ENCODE results near the gene ZMYND19.
"Not testable (repeated sequence)": the region's sequence is repeated elsewhere in the genome, so short reads cannot be mapped to it uniquely, and the experiment has no call there.

Gene ZMYND19

DNA sequence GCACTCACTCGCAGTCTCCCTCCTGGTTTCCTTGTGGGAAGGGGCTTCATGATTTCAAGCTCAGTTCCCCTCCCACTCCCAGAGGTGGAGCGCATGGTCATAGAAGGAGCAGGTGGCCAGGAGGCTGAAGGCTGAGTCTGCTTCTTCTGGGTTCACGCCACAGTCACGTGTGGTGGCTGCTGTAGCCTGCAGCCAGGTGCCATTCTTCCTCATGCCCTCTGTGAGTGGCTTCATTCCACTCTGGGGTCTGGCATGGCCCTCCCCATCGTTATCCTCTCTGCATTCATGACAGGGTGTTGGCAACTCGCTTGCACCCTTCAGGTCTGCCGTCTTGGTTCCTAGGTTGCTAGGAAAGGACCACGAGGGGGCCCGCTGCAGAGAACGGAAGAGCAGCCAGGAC lies 35.1 kb downstream of the ZMYND19 start:
- H2AFZ ChIP-seq (ENCODE audit: low read length, unreplicated experiment): no peak overlapping the region
- H3K36me3 ChIP-seq (ENCODE audit: insufficient read depth, low read length): peaks cover 6% of the 10 kb centered on the region; the same call in 1 of the 2 replicates
- no peak overlapping the region for H3K4me3 ChIP-seq (ENCODE audit: low read depth, low read length)
- H3K27ac ChIP-seq (ENCODE audit: low read depth, low read length): no peak overlapping the region
- peaks cover 5% of the 10 kb centered on the region for H3K4me1 ChIP-seq (ENCODE audit: control insufficient read depth, insufficient read depth, low read length, unreplicated experiment)
- H3K27me3 ChIP-seq (ENCODE audit: insufficient read depth, low read length): no peaks in the 10 kb centered on the region
- peaks cover 7% of the 10 kb centered on the region for H3K79me2 ChIP-seq (ENCODE audit: control insufficient read depth, insufficient read depth, low read length, unreplicated experiment)

DNA sequence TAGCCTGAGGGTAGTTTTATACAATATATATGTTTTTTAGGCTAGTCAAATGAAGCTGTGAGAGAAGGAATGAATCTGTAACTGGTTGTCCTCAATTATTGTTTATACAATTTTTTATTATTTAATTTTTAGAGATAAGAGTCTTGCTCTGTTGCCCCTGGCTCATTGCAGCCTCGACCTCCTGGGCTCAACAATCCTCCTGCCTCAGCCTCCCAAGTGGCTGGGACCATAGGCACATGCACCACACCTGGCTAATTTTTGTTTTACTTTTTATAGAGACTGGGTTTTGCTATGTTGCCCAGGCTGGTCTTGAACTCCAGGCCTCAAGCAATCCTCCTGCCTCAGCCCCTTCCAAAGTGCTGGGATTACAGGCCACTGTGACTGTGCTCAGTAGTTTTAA lies 36.0 kb downstream of the ZMYND19 start:
- H3K79me2 ChIP-seq (ENCODE audit: control insufficient read depth, insufficient read depth, low read length, unreplicated experiment): peaks cover 7% of the 10 kb centered on the region
- H3K27ac ChIP-seq (ENCODE audit: low read depth, low read length): no peak overlapping the region
- no peak overlapping the region for H2AFZ ChIP-seq (ENCODE audit: low read length, unreplicated experiment)
- H3K4me3 ChIP-seq (ENCODE audit: low read depth, low read length): no peak overlapping the region
- H3K4me1 ChIP-seq (ENCODE audit: control insufficient read depth, insufficient read depth, low read length, unreplicated experiment): peaks cover 5% of the 10 kb centered on the region
- H3K36me3 ChIP-seq (ENCODE audit: insufficient read depth, low read length): peaks cover 6% of the 10 kb centered on the region; the same call in 1 of the 2 replicates
- H3K27me3 ChIP-seq (ENCODE audit: insufficient read depth, low read length): no peaks in the 10 kb centered on the region

DNA sequence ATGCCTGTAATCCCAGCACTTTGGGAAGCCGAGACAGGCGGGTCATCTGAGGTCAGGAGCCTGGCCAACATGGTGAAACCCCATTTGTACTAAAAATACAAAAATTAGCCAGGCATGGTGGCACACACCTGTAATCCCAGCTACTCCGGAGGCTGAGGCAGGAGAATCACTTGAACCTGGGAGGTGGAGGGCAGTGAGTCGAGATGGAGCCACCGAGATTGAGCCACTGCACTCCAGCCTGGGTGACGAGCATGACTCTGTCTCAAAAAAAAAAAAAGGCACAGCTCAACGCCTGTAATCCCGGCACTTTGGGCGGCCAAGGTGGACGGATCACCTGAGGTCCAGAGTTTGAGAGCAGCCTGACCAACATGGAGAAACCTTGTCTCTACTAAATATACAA lies 36.7 kb downstream of the ZMYND19 start:
- H3K79me2 ChIP-seq (ENCODE audit: control insufficient read depth, insufficient read depth, low read length, unreplicated experiment); H3K4me1 ChIP-seq (ENCODE audit: control insufficient read depth, insufficient read depth, low read length, unreplicated experiment); H3K27ac ChIP-seq (ENCODE audit: low read depth, low read length); H2AFZ ChIP-seq (ENCODE audit: low read length, unreplicated experiment); H3K27me3 ChIP-seq (ENCODE audit: insufficient read depth, low read length); H3K4me3 ChIP-seq (ENCODE audit: low read depth, low read length); H3K36me3 ChIP-seq (ENCODE audit: insufficient read depth, low read length): not testable (repeated sequence)

DNA sequence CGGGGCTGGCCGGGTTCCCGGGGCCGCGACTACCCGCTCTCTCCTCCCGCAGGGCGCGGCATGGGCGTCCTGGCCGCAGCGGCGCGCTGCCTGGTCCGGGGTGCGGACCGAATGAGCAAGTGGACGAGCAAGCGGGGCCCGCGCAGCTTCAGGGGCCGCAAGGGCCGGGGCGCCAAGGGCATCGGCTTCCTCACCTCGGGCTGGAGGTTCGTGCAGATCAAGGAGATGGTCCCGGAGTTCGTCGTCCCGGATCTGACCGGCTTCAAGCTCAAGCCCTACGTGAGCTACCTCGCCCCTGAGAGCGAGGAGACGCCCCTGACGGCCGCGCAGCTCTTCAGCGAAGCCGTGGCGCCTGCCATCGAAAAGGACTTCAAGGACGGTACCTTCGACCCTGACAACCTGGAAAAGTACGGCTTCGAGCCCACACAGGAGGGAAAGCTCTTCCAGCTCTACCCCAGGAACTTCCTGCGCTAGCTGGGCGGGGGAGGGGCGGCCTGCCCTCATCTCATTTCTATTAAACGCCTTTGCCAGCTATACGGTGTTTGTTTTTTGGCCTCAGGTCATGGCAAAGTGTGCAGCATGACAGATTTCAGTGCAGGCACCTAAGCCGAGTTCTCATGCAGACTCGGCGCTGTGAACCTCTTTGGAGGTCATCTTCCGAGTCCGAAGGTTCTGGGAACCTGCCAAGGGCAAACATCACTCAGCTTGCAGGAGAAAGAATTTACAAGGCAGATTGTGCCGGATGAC lies 38.1 kb downstream of the ZMYND19 start:
- H3K79me2 ChIP-seq (ENCODE audit: control insufficient read depth, insufficient read depth, low read length, unreplicated experiment): peaks cover 7% of the 10 kb centered on the region
- H2AFZ ChIP-seq (ENCODE audit: low read length, unreplicated experiment): peak overlapping the region; percentile 93
- H3K4me3 ChIP-seq (ENCODE audit: low read depth, low read length): peak overlapping the region; percentile 86
- H3K4me1 ChIP-seq (ENCODE audit: control insufficient read depth, insufficient read depth, low read length, unreplicated experiment): peaks cover 5% of the 10 kb centered on the region
- 0 out of 2 replicates have a peak overlapping the region, but pooled peaks have one; percentile 1 for H3K27ac ChIP-seq (ENCODE audit: low read depth, low read length)
- no peaks in the 10 kb centered on the region for H3K27me3 ChIP-seq (ENCODE audit: insufficient read depth, low read length)
- no peaks in the 10 kb centered on the region for H3K36me3 ChIP-seq (ENCODE audit: insufficient read depth, low read length)

DNA sequence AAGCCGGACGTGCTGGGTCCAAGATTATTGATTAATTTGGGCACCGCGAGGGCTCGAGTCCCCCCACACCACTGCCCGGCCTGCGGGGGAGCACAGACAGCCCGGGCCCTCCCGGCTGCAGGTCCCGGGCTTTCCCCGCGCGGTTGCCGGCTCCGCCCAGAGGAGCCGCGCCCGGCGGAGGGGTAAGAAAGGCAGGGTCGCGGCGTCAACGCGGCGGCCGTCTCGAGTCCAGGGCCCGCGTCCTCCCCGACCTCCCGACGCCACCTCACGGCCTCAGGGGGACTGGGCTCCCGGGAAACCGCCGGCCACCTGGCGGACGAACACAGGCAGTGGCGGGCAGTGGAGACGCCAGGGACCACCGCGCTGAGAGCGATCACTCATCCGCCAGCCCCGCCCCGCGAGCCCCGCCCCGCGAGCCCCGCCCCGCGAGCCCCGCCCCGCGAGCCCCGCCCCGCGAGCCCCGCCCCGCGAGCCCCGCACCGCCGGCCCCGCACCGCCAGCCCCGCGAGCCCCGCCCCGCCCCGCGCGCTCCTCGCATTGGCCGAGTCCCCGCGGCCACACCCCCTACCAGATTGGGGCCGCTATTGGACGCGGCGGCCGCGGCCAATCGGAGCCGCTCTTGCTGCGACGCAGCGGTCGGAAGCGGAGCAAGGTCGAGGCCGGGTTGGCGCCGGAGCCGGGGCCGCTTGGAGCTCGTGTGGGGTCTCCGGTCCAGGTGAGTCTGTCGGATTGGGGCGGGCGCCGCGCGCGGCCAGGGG lies 38.9 kb downstream of the ZMYND19 start, which contains the start of gene MRPL41:
Gene MRPL41 (plus strand): TSS at position 616 of the 758 bp plus-strand sequence. CDS start 203 bp downstream, outside the sequence.
- H3K27ac ChIP-seq (ENCODE audit: low read depth, low read length): 0 out of 2 replicates have a peak within 1 kb of the TSS, but pooled peaks have one; percentile 1
- peaks cover 5% of the 10 kb centered on the region for H3K4me1 ChIP-seq (ENCODE audit: control insufficient read depth, insufficient read depth, low read length, unreplicated experiment)
- peak within 1 kb of the TSS; percentile 93 for H2AFZ ChIP-seq (ENCODE audit: low read length, unreplicated experiment)
- peak within 1 kb of the TSS; percentile 86 for H3K4me3 ChIP-seq (ENCODE audit: low read depth, low read length)
- H3K27me3 ChIP-seq (ENCODE audit: insufficient read depth, low read length): no peaks in the 10 kb centered on the region
- no peaks in the 10 kb centered on the region for H3K36me3 ChIP-seq (ENCODE audit: insufficient read depth, low read length)
- peaks cover 7% of the 10 kb centered on the region for H3K79me2 ChIP-seq (ENCODE audit: control insufficient read depth, insufficient read depth, low read length, unreplicated experiment)

DNA sequence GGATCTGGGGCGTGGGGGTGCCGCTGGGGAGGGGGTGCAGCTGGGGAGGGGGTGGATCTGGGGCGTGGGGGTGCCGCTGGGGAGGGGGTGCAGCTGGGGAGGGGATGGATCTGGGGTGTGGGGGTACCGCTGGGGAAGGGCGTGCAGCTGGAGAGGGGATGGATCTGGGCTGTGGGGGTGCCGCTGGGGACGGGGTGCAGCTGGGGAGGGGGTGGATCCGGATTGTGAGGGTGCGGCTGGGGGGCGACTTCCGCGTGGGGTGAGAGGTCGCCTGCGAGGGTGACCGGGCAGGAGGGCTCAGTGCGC lies 39.4 kb downstream of the ZMYND19 start:
- not testable (repeated sequence) for H3K36me3 ChIP-seq (ENCODE audit: insufficient read depth, low read length); H3K79me2 ChIP-seq (ENCODE audit: control insufficient read depth, insufficient read depth, low read length, unreplicated experiment); H3K27me3 ChIP-seq (ENCODE audit: insufficient read depth, low read length); H3K4me1 ChIP-seq (ENCODE audit: control insufficient read depth, insufficient read depth, low read length, unreplicated experiment); H3K27ac ChIP-seq (ENCODE audit: low read depth, low read length)
- peak overlapping the region; percentile 84 for H3K4me3 ChIP-seq (ENCODE audit: low read depth, low read length)
- peak overlapping the region; percentile 64 for H2AFZ ChIP-seq (ENCODE audit: low read length, unreplicated experiment)

DNA sequence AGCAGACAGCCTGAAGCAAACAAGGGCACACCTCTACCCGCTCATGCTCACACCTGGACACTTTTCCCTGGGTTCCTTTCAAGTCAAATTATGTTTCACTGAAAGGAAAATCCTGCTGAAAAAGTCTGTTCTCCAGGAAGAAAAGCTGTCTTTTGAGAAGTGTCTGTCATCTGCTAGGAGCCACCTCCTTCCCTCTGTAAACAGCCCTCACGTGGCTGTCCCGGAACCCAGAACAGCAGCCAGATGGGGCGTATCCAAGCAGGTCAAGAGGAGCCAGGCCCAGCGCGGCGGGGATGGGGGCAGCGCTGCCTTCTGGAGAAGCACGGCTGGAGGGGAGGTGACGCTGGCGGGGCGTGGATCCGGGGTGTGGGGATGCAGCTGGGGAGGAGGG lies 40.1 kb downstream of the ZMYND19 start, which contains the start of gene PNPLA7:
Gene PNPLA7 (minus strand): TSS at position 172 of the 391 bp plus-strand sequence. CDS start 205 bp downstream, outside the sequence.
- Histone ChIP-seq H2AFZ (ENCODE audit: low read length, unreplicated experiment) (peak within 1 kb of the TSS; percentile 64), H3K27me3 (ENCODE audit: insufficient read depth, low read length) (no peaks in the 10 kb centered on the region), H3K27ac (ENCODE audit: low read depth, low read length) (no peak within 1 kb of the TSS), H3K36me3 (ENCODE audit: insufficient read depth, low read length) (no peaks in the 10 kb centered on the region), H3K79me2 (ENCODE audit: control insufficient read depth, insufficient read depth, low read length, unreplicated experiment) (peaks cover 7% of the 10 kb centered on the region), H3K4me3 (ENCODE audit: low read depth, low read length) (peak within 1 kb of the TSS; percentile 84), H3K4me1 (ENCODE audit: control insufficient read depth, insufficient read depth, low read length, unreplicated experiment) (peaks cover 6% of the 10 kb centered on the region)

DNA sequence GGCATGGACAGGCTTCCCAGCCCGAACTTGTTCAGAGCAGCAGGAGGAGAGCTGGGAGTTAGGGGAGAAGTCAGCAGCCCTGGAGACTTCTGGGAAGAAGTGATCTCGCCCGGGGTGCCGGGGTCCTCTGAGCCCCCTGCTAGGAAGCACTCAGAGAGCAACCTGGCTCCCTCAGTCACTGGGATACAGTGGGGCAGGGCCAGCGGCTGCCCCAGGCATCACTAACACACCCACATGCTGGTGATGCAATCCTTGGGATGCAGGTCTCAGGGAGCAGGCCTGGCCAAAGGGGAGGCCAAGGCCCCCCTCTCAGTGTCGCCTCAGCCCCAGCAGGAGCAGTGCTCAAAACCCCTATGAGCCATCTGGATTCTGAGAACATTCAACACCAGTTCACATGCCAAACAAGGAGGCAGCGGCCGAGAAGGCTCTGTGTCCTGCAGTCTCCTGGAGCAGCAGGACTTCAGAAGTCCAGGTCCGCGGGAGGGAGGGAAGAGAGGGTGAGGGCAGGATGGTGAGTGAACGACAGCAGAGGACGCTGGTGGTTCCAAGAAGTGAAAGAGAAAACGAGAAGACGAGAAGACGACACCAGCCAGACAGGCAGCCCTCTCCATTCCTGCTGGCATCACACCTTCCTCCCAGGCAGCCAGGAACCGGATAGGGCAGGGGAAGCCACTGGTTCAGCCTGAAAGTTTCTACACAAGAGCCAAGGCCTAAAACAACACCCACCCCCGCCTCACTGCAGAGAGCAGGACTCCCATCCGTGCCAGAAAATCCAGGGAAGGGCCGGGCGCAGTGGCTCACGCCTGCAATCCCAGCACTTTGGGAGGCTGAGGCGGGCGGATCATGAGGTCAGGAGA lies 42.4 kb downstream of the ZMYND19 start:
- no peaks in the 10 kb centered on the region for H3K36me3 ChIP-seq (ENCODE audit: insufficient read depth, low read length)
- no peaks in the 10 kb centered on the region for H3K27me3 ChIP-seq (ENCODE audit: insufficient read depth, low read length)
- H3K79me2 ChIP-seq (ENCODE audit: control insufficient read depth, insufficient read depth, low read length, unreplicated experiment): peaks cover 7% of the 10 kb centered on the region
- peaks cover 24% of the 10 kb centered on the region for H3K4me1 ChIP-seq (ENCODE audit: control insufficient read depth, insufficient read depth, low read length, unreplicated experiment)
- H2AFZ ChIP-seq (ENCODE audit: low read length, unreplicated experiment): no peak overlapping the region
- H3K27ac ChIP-seq (ENCODE audit: low read depth, low read length): no peak overlapping the region
- no peak overlapping the region for H3K4me3 ChIP-seq (ENCODE audit: low read depth, low read length)

DNA sequence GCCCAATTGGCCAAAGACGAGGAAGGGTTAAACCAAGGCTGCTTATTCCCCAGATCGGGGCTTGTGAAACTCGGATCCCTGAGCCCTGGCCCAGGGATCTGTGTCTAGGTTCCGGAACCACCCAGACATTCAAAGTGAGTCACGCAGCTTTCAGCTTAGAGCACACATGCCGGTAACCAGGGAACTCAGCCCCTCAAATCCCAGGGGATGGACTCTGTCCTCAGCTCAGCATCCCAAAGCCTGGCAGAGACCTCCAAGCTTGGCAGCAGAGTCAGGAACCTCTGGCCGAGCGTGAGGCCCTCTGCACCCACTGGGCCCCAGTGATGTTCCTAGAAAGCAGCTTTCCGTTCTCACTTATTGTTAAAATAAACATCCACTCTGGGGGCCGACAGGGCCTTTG lies 45.2 kb downstream of the ZMYND19 start:
- Histone ChIP-seq H3K79me2 (ENCODE audit: control insufficient read depth, insufficient read depth, low read length, unreplicated experiment) (no peaks in the 10 kb centered on the region), H3K27me3 (ENCODE audit: insufficient read depth, low read length) (no peaks in the 10 kb centered on the region), H3K4me1 (ENCODE audit: control insufficient read depth, insufficient read depth, low read length, unreplicated experiment) (peaks cover 20% of the 10 kb centered on the region), H3K4me3 (ENCODE audit: low read depth, low read length) (no peak overlapping the region), H3K36me3 (ENCODE audit: insufficient read depth, low read length) (no peaks in the 10 kb centered on the region), H3K27ac (ENCODE audit: low read depth, low read length) (peak overlapping the region; percentile 88), H2AFZ (ENCODE audit: low read length, unreplicated experiment) (no peak overlapping the region)

DNA sequence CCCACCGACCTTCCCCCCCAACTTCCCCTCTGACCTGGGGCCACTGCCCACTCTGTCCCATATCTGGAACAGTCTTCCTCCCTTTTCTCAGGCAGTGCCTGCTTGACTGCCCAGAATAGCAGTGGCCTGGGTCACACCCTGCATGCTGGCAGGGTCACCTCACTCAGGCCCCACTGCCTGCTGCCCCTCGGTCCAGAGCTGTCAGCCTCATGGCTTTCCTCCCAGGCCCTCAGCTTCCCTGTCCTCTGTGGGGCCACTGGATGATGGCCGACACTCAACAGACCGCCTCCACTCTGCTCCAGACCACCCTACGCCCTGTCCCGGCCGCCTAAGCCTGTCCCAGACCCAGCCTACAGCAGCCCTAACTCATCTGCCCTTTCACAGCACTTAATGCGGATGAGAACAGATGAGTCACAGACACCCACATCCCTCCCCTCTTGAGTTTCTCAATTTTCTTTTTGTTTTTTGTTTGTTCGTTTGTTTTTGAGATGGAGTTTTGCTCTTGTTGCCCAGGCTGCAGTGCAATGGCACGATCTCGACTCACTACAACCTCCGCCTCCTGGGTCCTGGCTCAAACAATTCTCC lies 46.0 kb downstream of the ZMYND19 start:
- peaks cover 20% of the 10 kb centered on the region for H3K4me1 ChIP-seq (ENCODE audit: control insufficient read depth, insufficient read depth, low read length, unreplicated experiment)
- no peak overlapping the region for H2AFZ ChIP-seq (ENCODE audit: low read length, unreplicated experiment)

More for the DNA sequence above, 46.0 kb downstream of the ZMYND19 start:
- Histone ChIP-seq H3K36me3 (ENCODE audit: insufficient read depth, low read length) (no peaks in the 10 kb centered on the region), H3K79me2 (ENCODE audit: control insufficient read depth, insufficient read depth, low read length, unreplicated experiment) (no peaks in the 10 kb centered on the region), H3K27ac (ENCODE audit: low read depth, low read length) (peak overlapping the region; percentile 88), H3K4me3 (ENCODE audit: low read depth, low read length) (peak overlapping the region; percentile 22; the same call in 1 of the 2 replicates), H3K27me3 (ENCODE audit: insufficient read depth, low read length) (no peaks in the 10 kb centered on the region)

Measured in ACC112 (cell line).